Suprapubic skin (tissue), 4 donors: ENCODE data around the gene MAOA.

Source experiments
- EP300 ChIP-seq: sonication (generic); formaldehyde crosslinking; IDR thresholded peaks from one replicate; pipeline ENCODE4 v1.6.1; 2017; ENCODE audit warnings: antibody characterized with exemption
- POLR2A ChIP-seq, 2 donors: fragments of 450-650 bp; IDR thresholded peaks; one replicate each; pipeline ENCODE4 v1.6.1; 2017; ENCODE audit warnings: antibody characterized with exemption in 2 of 2, mild to moderate bottlenecking in 2 of 2, moderate library complexity in 2 of 2
- POLR2AphosphoS5 ChIP-seq, 3 donors: sonication (generic); formaldehyde crosslinking; IDR thresholded peaks; one replicate each; pipeline ENCODE4 v1.6.1; 2017; ENCODE audit warnings: antibody characterized with exemption in 3 of 3
- TF ChIP-seq, protein P1 (sequence below), 2 donors: fragments of 200-600 bp in 1 of 2; fragments of 450-650 bp in 1 of 2; sonication (generic) in 1 of 2; IDR thresholded peaks; one replicate each; pipeline ENCODE4 v1.5.1; 2016 to 2019; ENCODE audit warnings: antibody characterized with exemption in 2 of 2, mild to moderate bottlenecking in 1 of 2, moderate library complexity in 1 of 2

GRCh38 chrX:43643201-43643600 is 12.9 kb upstream of the MAOA start:
- no peak for TF ChIP-seq POLR2A (IDR thresholded peaks at IDR 0.05)
- TF ChIP-seq, protein P1, sequence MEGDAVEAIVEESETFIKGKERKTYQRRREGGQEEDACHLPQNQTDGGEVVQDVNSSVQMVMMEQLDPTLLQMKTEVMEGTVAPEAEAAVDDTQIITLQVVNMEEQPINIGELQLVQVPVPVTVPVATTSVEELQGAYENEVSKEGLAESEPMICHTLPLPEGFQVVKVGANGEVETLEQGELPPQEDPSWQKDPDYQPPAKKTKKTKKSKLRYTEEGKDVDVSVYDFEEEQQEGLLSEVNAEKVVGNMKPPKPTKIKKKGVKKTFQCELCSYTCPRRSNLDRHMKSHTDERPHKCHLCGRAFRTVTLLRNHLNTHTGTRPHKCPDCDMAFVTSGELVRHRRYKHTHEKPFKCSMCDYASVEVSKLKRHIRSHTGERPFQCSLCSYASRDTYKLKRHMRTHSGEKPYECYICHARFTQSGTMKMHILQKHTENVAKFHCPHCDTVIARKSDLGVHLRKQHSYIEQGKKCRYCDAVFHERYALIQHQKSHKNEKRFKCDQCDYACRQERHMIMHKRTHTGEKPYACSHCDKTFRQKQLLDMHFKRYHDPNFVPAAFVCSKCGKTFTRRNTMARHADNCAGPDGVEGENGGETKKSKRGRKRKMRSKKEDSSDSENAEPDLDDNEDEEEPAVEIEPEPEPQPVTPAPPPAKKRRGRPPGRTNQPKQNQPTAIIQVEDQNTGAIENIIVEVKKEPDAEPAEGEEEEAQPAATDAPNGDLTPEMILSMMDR (IDR thresholded peaks at IDR 0.05): no peak
- TF ChIP-seq POLR2AphosphoS5 (IDR thresholded peaks at IDR 0.05): no peak
- TF ChIP-seq EP300: no peak
